DOHH2 (cell line): ENCODE results near the gene OTUD5.

ENCODE experiments used
- CTCF ChIP-seq: fragments of 200-600 bp; sonication (generic); IDR thresholded peaks from one replicate; pipeline ENCODE4 v1.5.1; 2014; ENCODE audit warnings: antibody characterized with exemption, mild to moderate bottlenecking, low read depth, low read length; ENCODE audit not compliant: poor library complexity, severe bottlenecking
- EZH2phosphoT487 ChIP-seq: fragments of 200-600 bp; sonication (generic); IDR thresholded peaks from 2 replicates; pipeline ENCODE4 v1.6.1; 2017; ENCODE audit warnings: borderline replicate concordance, mild to moderate bottlenecking, antibody characterized with exemption, low read length, moderate library complexity, mixed read lengths

GRCh38 chrX:48957827-48958634 lies 624 bp upstream of the OTUD5 start:
- TF ChIP-seq CTCF (no peak), EZH2phosphoT487 (no peak)
